SH-SY5Y (cell line): ENCODE measurements around the gene LRRC4C.

Experiments used
- GATA2 ChIP-seq: IDR thresholded peaks from 2 replicates; pipeline ENCODE4 v1.6.1; 2011; ENCODE audit warnings: mild to moderate bottlenecking, low read depth, low read length
- GATA3 ChIP-seq: IDR thresholded peaks from 2 replicates; pipeline ENCODE4 v1.6.1; 2011; ENCODE audit warnings: low read depth, mild to moderate bottlenecking, low read length, moderate library complexity

- no peak for TF ChIP-seq GATA3
- TF ChIP-seq GATA2, result no peak
Measured at GRCh38 chr11:41121600-41121999, 337.9 kb downstream of the LRRC4C start.
